ENCODE results near the gene NUP160. TPM values are rescaled to one million over a fixed set of nuclear protein-coding genes. Genes with fewer than 3 reads are reported as not detected.
A peak's percentile ranks its signal among the peaks of the same experiment; 100 is the strongest.
"Not testable (repeated sequence)": the region's sequence is repeated elsewhere in the genome, so short reads cannot be mapped to it uniquely, and the experiment has no call there.

NUP160 gene
- total RNA-seq, 1 experiment from 2014 or later: 27.4 TPM

GRCh38 chr11:47861728-47862127 lies 13.6 kb upstream of the NUP160 start:
- peak; percentile 87 for DNase-seq (ENCODE audit: low read depth)

- DNase-seq (ENCODE audit: low read depth): no peak
Observed at GRCh38 chr11:47860536-47860935, 12.4 kb upstream of the NUP160 start.

- DNase-seq (ENCODE audit: low read depth): peak; percentile 87
Observed at GRCh38 chr11:47857892-47858543, 9.9 kb upstream of the NUP160 start.

GRCh38 chr11:47857485-47857884 lies 9.3 kb upstream of the NUP160 start:
- no peak for DNase-seq (ENCODE audit: low read depth)

- DNase-seq (ENCODE audit: low read depth): peak; percentile 50
Observed at GRCh38 chr11:47856186-47856585, 8.0 kb upstream of the NUP160 start.

- no peak for DNase-seq (ENCODE audit: low read depth)
Observed at GRCh38 chr11:47854667-47855066, 6.5 kb upstream of the NUP160 start.

- DNase-seq (ENCODE audit: low read depth): no peak
Observed at GRCh38 chr11:47852053-47852452, 3.9 kb upstream of the NUP160 start.

- no peak for DNase-seq (ENCODE audit: low read depth)
Observed at GRCh38 chr11:47850337-47850736, 2.2 kb upstream of the NUP160 start.

GRCh38 chr11:47848700-47849155 lies 578 bp upstream of the NUP160 start:
- DNase-seq (ENCODE audit: low read depth): no peak

GRCh38 chr11:47847537-47847891 lies 636 bp downstream of the NUP160 start:
- DNase-seq (ENCODE audit: low read depth): no peak

GRCh38 chr11:47846998-47847397 lies 1.2 kb downstream of the NUP160 start:
- DNase-seq (ENCODE audit: low read depth): no peak

- DNase-seq (ENCODE audit: low read depth): no peak
Observed at GRCh38 chr11:47843361-47844055, 4.6 kb downstream of the NUP160 start.

GRCh38 chr11:47842749-47843148 lies 5.4 kb downstream of the NUP160 start:
- no peak for DNase-seq (ENCODE audit: low read depth)

- no peak for DNase-seq (ENCODE audit: low read depth)
Observed at GRCh38 chr11:47837929-47838328, 10.2 kb downstream of the NUP160 start.

- no peak for DNase-seq (ENCODE audit: low read depth)
Observed at GRCh38 chr11:47837292-47837691, 10.9 kb downstream of the NUP160 start.

GRCh38 chr11:47830013-47830412 lies 18.1 kb downstream of the NUP160 start:
- DNase-seq (ENCODE audit: low read depth): not testable (repeated sequence)

- no peak for DNase-seq (ENCODE audit: low read depth)
Observed at GRCh38 chr11:47828284-47828683, 19.9 kb downstream of the NUP160 start.

GRCh38 chr11:47822664-47823063 lies 25.5 kb downstream of the NUP160 start:
- not testable (repeated sequence) for DNase-seq (ENCODE audit: low read depth)

GRCh38 chr11:47819743-47820142 lies 28.4 kb downstream of the NUP160 start:
- no peak for DNase-seq (ENCODE audit: low read depth)

- DNase-seq (ENCODE audit: low read depth): no peak
Observed at GRCh38 chr11:47800759-47801158, 47.4 kb downstream of the NUP160 start.

- peak; percentile 85 for DNase-seq (ENCODE audit: low read depth)
Observed at GRCh38 chr11:47797633-47798032, 50.5 kb downstream of the NUP160 start.

- DNase-seq (ENCODE audit: low read depth): no peak
Observed at GRCh38 chr11:47791774-47792430, 56.2 kb downstream of the NUP160 start.

GRCh38 chr11:47790017-47790416 lies 58.1 kb downstream of the NUP160 start:
- DNase-seq (ENCODE audit: low read depth): not testable (repeated sequence)

All from RPMI7951 (cell line).